ENCODE results near the gene TEX54. TPM values are rescaled to one million over a fixed set of nuclear protein-coding genes. Genes with fewer than 3 reads are reported as not detected.

TEX54 gene
- total and polyA plus RNA-seq, 2 of the 13 experiments (the other 11 are each of a cell fraction or from before 2014, with no cell fraction given), result not detected

GRCh38 chr11:62880803-62881578 lies 48.4 kb upstream of the TEX54 start, which contains the start of gene SLC3A2 (continued):
- TF ChIP-seq PATZ1 (CRISPR knock-in tag; IDR thresholded peaks at IDR 0.05) (peak; percentile 46; the same call in 1 of the 2 replicates), CBFB (CRISPR knock-in tag; IDR thresholded peaks at IDR 0.05) (peak; percentile 58), CREB1 (IDR thresholded peaks at IDR 0.05) (no peak), CREB1 (CRISPR knock-in tag; IDR thresholded peaks at IDR 0.05) (no peak), BRF2 (CRISPR knock-in tag; IDR thresholded peaks at IDR 0.05) (peak; percentile 28; the same call in 1 of the 2 replicates), ZNF12 (CRISPR knock-in tag; IDR thresholded peaks at IDR 0.05) (0 out of 2 replicates have a peak, but pooled peaks have one; percentile 9), REL (CRISPR knock-in tag; conservative IDR thresholded peaks at IDR 0.05) (no peak; the same call in 1 of the 2 replicates), CREBL2 (CRISPR knock-in tag; IDR thresholded peaks at IDR 0.05; ENCODE audit: borderline replicate concordance) (peak; percentile 57; the same call in 1 of the 2 replicates), TIGD3 (CRISPR knock-in tag; IDR thresholded peaks at IDR 0.05; ENCODE audit: borderline replicate concordance) (no peak), ZNF615 (CRISPR knock-in tag; IDR thresholded peaks at IDR 0.05; ENCODE audit: borderline replicate concordance) (peak; percentile 27; the same call in 1 of the 2 replicates), KLF12 (CRISPR knock-in tag; IDR thresholded peaks at IDR 0.05; ENCODE audit: borderline replicate concordance) (no peak), ZNF674 (CRISPR knock-in tag; IDR thresholded peaks at IDR 0.05; ENCODE audit: low read depth) (0 out of 2 replicates have a peak, but pooled peaks have one; percentile 68), ZNF562 (CRISPR knock-in tag; IDR thresholded peaks at IDR 0.05; ENCODE audit: borderline replicate concordance) (no peak), ETV5 (CRISPR knock-in tag; IDR thresholded peaks at IDR 0.05; ENCODE audit: borderline replicate concordance) (peak; percentile 28; the same call in 1 of the 2 replicates), SALL2 (CRISPR knock-in tag; IDR thresholded peaks at IDR 0.05) (peak; percentile 48; the same call in 1 of the 2 replicates), ZNF800 (CRISPR knock-in tag; IDR thresholded peaks at IDR 0.05) (no peak; the same call in 1 of the 2 replicates), GPN1 (CRISPR knock-in tag; IDR thresholded peaks at IDR 0.05; ENCODE audit: borderline replicate concordance) (peak; percentile 51; the same call in 1 of the 2 replicates), ZNF335 (CRISPR knock-in tag; IDR thresholded peaks at IDR 0.05) (peak; percentile 56; the same call in 1 of the 2 replicates), ZNF101 (CRISPR knock-in tag; IDR thresholded peaks at IDR 0.05; ENCODE audit: borderline replicate concordance, low read depth) (0 out of 2 replicates have a peak, but pooled peaks have one; percentile 36), MTA1 (CRISPR knock-in tag; IDR thresholded peaks at IDR 0.05; ENCODE audit: borderline replicate concordance) (peak; percentile 91; the same call in 1 of the 2 replicates), MAFF (IDR thresholded peaks at IDR 0.05; ENCODE audit: low read depth, low read length) (no peak)
